ENCODE measurements around the gene TEK.
"Not testable (repeated sequence)": the region's sequence is repeated elsewhere in the genome, so short reads cannot be mapped to it uniquely, and the experiment has no call there.

TEK gene

DNA sequence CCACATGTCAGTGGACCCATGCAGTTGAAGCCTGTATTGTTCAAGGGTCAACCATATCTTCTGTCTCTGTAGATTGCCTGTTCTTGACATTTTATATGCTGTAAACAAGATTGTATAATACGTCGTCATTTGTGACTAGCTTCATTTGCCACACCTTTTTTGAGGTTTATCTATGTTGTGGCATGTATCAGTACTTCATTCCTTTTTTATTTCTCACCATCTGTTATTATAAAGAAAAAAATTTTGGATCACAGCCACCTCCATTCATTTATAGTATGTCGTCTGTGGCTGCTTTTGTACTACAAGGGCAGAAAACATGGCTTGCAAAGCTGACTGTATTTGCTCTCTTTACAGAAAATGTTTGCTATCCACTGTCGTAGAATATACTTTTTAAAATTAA, 72.4 kb downstream of the TEK start:
- peak; percentile 73 for DNase-seq

DNA sequence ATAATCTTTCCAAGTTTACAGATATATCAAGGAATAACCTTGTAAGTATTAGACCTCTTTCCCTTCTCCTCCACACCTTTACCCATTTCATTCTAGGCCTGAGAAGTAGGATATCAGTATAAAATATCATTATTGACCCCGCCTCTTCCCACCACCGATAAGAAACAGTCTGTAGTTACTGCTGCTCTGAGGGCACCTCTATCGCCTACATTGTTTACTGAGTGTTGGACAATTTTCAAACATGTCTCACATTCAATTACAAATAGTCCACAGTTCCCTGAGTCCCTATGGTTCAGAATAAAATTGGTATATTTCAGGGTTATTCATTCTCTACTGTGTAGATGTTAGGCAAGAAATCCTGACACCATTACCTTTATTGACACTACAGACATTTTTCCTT, 73.4 kb downstream of the TEK start:
- no peak for DNase-seq

DNA sequence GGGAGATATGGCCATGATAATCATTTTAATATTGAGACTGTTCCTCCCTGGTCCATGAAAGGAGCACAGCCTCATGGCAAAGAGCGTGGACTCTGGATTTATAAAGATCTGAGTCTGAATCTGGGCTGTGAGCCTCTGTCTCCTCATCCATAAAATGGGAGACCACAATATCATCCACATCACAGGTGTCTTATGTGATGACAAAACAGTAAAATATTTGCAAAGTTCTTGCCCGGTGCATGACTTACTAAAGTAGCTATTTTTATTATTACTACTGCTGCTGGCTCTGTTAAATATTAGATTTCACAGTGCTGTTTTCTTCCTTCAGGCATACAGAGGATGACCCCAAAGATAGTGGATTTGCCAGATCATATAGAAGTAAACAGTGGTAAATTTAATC, 74.1 kb downstream of the TEK start:
- DNase-seq = no peak

DNA sequence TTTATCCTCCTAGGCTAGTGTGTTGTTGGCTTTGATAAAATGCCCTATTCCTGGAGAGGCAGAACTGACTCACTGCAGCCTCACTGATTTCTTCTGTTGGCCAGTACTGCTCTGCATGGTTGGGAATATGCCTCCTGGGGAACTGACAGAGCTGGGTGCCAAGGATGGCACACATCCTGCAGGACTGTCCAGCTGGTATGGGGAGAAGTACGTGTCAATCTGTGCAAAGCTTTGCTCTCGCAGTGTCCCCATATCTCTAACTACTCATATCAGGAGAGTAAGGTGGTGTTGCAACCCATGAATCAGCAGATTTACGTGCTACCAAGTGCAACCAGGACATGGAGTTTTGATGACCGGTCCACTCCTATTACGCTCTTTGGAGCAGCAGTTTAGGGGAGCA, 74.7 kb downstream of the TEK start:
- DNase-seq = no peak

DNA sequence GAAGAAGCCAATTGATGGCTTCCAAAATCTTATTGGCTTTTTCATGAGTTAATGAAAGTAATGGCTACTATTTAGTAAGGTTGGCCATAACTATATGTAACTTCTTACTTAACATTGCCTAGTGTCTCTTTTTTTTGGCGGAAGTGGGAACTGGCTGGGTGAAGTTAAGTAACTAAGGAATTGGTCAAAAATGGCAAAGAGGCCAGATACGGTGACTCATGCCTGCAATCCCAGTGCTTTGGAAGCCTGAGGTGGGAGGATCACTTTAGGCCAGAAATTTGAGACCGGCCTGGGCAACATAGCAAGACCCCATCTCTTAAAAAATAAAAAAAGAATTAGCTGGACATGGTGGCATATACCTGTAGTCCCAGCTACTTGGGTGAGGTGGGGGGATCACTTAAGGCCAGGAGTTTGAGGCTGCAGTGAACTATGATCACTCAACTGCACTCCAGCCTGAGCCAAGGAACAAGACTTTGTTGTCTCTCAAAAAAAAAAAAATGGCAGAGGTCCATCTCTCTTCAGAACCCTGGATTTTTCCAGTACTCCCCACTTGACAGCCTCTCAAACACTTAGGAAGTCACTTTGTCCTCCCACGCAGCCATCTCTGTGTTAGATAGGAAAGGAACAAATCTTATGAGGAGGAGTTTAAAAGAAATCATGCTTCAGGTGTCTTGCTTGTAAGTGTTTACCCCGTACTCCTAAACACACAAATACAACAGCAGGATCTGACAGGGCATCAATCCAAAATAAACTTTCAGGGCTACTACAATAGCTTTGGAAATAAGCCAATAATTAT, 75.7 kb downstream of the TEK start:
- no peak for DNase-seq

DNA sequence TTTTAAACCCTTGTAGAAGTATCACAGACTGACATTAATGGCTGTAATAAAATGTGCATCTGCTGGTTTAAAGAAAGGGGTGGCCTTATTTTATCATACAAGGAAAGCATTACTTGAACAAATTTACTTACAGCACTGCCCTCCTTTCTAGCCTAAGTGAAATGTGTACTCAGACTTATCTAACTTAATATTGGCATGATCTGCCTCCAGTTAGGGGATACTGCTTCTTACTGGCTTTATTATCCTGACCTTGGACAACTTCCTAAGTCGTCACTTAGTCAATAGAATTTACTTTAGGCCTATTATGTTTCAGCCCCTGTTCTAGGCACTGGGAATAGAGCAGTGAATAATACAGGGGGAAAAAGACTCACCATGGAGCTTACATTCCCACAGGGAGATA, 79.4 kb downstream of the TEK start:
- no peak for DNase-seq

DNA sequence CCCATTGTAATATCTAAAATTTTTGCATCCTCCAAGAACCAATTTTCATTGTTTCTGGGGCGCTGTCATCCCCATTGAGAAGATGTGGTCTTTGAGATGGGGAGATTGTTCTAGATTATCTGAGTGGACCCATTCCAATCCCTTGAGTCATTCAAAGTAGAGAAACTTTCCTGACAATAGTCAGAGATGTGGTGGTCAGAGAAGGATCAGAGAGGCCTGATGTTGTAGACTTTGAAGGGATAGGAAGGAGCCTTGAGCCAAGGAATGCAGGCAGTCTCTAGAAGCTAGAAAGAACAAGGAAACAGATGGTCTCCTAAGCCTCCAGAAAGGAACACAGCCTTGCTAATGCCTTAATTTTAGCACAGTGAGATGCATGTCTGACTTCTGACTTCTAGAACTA, 80.4 kb downstream of the TEK start:
- no peak for DNase-seq

DNA sequence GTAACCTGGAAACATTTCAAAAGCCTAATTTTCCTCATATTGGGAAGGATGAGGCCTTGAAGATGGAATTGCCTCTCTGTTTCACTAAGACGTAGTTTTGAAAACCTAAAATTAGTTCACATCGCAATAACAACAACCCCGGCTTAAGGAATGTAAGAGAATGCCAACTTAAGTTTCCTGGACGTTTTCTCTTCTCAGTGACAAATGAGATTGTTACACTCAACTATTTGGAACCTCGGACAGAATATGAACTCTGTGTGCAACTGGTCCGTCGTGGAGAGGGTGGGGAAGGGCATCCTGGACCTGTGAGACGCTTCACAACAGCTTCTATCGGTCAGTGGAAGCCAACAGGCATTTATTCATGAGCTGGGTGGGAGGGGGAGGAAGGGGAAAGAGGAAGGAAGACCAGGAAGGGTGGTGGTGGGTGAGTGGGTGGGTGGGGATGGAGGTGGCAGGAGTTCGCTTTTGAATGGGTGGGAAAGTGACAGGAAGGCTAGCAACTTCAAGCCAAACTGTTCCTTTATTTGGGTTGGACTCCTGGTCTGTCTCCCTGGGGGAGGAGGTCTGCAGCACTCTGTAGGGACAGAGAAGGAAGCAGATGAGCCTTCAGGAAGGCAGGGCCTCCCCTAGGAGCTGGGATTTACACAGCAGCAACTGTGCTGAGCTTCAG, 83.4 kb downstream of the TEK start:
- DNase-seq = no peak

DNA sequence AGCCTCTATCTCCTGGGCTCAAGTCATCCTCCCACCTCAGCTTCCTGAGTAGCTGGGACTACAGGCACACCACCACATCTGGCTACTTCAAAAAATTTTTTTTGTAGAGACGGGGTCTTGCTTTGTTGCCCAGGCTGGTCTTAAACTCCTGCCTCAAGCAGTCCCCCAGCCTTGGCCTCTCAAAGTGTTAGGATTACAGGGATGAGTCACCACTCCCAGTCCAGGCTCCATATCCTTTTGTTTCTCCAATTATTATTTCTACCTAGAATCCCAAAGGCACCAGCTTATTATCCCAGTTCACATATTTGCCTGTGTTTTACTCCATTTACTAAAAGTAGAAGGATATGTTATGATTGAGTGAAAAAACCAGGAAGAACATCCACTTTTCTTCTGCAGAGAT, 84.9 kb downstream of the TEK start:
- peak; percentile 25 for DNase-seq

DNA sequence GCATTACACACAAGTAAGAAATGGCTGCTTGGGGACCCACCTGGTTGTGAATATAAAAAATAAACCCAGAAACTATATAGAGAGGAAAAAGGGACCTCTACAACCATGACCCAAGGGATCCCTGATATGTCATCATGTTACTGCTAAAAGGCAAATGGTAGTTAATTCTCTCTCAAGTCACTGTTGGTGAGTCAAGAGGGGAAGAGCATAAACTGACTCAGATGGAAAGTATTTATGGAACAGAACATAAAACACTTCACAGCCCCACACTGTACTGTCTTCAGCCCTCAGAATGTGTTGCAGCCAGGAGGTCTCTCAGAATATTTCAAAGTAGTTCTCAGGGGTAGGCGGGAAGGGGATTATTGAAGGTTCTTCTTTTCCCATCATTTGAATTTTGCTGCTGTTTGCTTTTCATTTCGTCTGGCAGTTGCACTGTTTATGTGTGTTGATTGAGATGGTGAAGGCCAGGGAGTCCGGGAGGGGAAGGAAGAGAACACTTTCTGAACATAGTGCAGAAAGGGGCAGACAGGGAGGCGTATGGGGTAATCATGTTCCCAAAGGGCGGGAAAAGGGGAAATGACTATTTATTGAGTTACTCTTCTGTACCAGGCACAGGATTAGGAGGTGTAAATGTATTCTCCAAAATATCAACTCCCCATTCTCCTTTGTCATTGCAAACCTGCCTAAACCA, 85.5 kb downstream of the TEK start:
- peak; percentile 93 for DNase-seq

DNA sequence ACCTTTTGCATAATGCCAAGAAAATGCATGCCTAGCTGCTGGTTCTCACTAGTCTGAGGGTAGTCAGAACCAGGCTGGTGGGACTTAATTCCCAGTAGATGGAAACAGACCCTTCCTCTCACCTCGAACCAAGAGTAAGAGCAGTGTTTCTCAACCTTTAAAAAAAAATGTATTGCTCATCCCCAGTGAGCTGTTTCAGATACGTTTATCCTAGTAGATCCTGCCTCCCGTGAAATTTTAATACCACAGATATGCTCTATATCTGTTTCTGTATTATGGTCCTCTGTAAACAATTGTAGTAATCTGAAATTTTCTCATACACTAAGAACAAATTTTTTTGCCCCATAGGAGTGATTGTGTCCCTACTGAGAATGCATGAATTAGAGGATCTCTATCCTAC, 86.2 kb downstream of the TEK start:
- no peak for DNase-seq

DNA sequence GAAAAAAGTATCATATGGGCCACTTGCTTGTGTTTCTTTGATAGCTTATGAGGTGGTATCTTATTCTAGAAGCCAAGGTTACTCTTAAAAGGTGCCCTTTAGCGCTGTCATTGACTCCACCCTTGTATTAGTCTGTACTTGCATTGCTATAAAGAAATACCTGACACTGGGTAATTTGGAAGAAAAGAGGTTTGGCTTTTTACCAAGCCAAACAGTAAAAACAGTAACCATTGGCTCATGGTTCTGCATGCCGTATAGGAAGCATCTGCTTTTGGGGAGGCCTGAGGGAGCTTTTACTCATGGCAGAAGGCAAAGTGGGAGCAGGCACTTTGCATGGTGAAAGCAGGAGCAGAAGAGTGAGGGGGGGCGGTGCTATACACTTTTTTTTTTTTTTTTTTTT, 87.4 kb downstream of the TEK start:
- no peak for DNase-seq

DNA sequence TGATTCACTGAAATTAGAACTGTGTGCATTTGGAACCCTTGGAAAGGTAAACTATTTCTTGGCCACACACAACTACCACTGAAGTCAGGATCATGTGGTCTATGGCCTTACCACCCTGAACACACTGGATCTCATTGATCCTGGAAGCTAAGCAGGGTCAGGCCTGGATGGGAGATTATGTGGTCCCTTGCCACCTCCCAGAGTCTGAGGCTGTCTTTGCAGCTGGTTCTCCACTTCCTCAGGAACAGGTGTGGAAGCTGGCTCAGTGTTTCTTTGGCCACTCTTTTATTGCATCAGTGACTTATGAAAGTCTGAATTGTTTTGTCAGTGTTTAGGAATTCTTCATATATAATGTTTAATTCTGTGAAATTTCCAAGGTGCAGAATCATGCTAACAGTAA, 89.2 kb downstream of the TEK start:
- DNase-seq = peak; percentile 36

DNA sequence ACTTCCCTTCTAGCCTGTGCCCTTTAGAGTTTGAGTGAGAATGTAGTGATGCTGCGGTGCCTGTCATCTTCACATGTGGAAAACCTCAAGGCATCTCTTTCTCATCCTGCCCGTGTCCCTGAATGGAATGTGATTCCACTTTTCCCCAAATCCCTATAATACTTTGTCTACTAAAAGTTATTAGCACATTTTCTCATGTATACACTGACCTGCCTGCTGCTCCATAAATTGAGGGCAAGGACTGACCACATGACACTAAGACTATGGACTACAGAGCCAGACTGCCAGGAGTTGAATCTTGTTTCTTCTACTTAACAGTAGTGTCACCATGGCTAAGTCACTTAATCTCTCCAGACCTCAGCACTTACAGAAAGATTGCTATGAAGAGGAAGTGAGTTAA, 93.0 kb downstream of the TEK start:
- no peak for DNase-seq

DNA sequence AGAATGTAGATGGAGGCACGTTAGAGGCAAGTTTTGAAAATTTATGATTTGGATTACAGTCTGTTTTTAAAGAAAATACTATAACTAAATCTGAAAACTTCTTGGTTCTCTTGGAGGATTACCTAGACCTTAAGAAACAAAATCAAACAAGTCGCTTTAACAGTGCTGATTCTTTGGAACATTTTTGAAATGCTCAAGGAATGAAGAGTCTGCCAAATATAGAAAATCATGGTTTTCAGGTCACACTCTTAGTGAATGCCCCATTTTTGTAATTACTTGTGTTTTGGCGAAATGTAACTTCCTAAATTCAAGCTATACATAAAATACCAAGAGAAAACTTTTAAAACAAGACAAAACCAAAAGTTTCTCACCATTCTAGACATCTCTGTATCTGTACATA, 94.8 kb downstream of the TEK start:
- no peak for DNase-seq

DNA sequence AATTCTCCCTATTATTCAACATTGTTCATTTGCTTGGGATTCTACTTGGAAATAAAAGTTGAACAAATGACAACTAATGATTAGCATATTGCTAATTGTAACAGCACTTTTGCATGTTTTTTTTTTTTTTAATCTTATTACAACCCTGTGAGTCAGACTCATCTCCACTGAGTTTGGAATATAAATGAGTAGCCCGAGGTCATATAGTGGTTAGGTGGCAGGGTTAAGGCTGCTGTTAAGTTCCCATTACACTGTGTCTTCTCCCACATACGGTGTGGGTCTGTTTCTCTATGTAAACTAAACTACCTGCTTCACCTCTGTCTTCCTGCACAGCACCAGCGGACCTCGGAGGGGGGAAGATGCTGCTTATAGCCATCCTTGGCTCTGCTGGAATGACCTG, 95.6 kb downstream of the TEK start:
- no peak for DNase-seq

DNA sequence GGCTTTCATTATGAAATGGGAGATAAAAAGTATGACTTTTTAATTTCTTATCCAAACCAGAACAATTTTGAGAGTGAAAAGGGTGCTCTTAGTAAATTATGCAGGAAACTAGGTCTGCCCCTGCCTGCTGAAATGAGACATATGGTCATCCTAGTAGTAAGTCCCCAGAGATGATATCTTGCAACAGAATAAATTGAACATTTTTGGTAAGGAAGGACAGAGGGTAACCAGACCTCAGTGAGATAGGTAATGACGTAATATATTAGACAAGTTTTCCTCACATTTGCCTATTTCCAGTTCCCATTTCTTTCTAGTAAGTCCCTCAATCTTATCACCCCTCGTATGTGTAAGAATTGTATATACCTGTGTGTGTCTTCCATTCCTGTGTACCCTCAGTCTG, 96.2 kb downstream of the TEK start:
- no peak for DNase-seq

DNA sequence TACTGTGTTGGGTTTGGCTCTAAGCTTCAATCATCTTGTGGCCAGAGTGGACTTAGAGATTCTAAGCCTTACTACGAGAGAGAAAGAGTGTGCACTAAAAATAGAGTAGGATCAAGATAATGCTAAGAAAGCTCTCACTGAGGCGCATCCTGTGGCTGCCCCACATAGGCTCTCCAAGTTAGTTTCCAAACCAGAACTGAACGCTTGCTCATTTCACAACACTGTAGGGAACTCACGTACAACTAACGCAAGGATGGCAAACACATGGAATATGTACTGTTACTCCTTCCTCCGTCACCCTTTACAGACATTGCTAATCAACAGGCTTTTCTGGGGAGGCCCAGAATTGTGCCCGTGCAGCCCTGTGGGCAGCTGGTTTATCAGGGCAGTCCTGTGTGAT, 97.0 kb downstream of the TEK start:
- no peak for DNase-seq

DNA sequence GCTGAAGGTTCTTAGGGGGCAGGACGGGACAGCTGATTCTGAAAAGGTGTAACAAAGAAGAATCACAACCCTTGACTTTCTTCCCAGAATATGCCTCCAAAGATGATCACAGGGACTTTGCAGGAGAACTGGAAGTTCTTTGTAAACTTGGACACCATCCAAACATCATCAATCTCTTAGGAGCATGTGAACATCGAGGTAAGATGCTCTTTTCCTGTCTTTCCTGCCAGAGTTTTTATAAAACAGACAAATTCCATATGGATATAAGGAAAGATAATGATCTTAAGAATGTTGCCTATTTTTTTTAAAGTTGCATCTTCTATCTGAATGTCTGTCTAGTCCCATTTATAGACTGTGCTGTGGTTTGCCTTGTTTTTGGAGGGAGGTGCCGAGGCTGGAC, 100.0 kb downstream of the TEK start:
- DNase-seq = no peak

DNA sequence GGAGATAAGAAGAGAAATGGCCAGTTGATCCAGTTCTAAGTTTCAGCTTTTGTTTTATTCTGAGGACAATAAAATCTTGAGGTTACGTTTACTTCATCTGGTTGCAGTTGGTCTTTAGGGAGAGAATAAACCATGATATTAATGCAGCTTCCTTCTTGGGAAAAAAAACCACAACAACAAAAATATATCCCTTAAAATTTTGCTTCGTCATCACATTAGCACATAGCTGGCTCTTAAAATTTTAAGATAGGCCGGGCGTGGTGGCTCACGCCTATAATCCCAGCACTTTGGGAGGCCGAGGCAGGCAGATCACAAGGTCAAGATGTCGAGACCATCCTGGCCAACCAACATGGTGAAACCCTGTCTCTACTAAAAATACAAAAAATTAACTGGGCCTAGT, 101.6 kb downstream of the TEK start:
- DNase-seq = no peak

DNA sequence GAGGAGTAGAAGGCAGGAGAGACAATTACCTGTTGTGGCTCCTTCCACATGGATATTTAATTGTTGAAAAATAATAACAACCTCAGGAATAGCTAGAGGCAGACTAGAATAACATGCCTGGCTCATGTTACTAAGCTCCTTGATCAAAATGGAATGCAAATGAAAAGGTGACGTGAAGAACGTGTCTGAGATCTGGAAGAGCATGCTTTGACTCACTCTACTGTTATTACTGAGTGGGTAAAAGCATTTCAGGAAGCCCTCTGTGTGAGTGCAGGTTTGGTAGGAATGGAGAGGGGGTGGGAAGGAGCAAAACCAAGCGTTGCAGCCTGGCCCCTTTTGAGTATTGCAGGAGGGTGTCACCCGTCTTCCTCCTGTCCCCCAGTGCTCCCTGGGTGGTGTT, 103.2 kb downstream of the TEK start:
- DNase-seq = no peak

DNA sequence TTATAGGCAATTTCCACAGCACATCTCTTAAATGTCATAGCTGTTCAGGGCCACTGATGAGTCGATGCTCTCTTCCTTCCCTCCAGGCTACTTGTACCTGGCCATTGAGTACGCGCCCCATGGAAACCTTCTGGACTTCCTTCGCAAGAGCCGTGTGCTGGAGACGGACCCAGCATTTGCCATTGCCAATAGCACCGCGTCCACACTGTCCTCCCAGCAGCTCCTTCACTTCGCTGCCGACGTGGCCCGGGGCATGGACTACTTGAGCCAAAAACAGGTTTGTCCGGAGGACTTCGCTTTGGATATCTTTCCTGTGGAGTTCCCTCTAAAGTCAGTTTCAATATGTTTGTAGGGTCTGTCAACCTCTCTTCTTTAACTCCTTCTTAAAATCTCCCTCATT, 103.6 kb downstream of the TEK start:
- DNase-seq = no peak

DNA sequence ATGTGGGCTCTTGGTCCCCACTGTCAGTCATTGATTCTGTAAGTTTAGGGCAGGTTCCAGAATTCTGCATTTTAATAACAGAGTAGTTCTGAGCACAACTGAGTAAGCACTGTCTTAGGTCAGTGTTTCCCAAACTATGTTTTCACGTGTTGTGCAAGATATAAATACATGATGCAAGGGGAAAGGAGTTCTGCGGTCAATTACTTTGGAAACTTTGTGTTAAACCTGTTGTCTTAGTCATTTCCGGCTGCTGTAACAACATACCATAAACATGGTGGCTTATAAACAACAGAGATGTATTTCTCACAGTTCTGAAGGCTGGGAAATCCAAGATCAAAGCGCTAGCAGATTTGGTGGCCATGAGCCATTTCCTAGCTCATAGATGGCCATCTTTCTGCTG, 118.2 kb downstream of the TEK start:
- no peak for DNase-seq

DNA sequence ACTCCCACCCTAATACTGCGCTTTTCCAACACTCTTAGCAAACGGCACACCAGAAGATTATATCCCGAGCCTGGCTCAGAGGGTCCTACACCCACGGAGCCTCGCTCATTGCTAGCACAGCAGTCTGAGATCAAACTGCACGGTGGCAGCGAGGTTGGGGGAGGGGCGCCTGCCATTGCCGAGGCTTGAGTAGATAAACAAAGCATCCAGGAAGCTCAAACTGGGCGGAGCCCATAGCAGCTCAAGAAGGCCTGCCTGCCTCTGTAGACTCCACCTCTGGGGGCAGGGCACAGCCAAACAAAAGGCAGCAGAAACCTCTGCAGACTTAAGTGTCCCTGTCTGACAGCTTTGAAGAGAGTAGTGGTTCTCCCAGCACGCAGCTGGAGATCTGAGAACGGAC, 130.6 kb downstream of the TEK start:
- not testable (repeated sequence) for DNase-seq

All from fibroblast of skin of abdomen (primary cell).